GM12865 (cell line): Measurements from ENCODE around the gene SPACA6.

Experiments
- DNase-seq: peaks from one replicate; pipeline ENCODE4 v3.0.0; 2010; ENCODE audit warnings: low read depth
- H3K4me3 ChIP-seq: 2 replicates; pipeline ENCODE4 v1.5.1; 2011; ENCODE audit warnings: mild to moderate bottlenecking, low read depth, low read length, control low read depth
- TF ChIP-seq, protein P1 (sequence below): IDR thresholded peaks from 2 replicates; pipeline ENCODE4 v1.5.1; 2011; ENCODE audit warnings: low read length, control low read depth, low read depth, inconsistent platforms; ENCODE audit not compliant: insufficient read depth; ENCODE audit errors: missing control alignments

Gene SPACA6

DNA sequence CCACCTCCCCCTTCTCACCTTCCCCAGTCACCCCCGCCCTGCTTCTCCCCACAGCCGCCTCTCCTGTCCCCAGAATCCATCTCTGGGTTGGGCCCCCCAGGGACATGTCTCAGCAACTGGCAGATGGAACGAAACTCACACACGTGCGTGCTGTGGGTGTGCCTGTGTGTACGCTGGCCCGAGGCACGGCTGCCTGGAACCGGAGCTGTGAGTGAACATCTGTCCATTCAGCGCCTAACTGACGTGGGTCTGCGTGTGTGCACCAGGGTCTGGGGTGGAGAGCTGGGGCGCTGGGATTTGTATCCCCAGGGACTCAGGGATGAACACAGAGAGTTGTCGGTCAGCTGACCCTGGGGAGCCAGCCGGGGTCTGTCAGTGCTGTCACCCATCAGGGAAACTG is 31.4 kb downstream of the SPACA6 start:
- TF ChIP-seq, protein P1, sequence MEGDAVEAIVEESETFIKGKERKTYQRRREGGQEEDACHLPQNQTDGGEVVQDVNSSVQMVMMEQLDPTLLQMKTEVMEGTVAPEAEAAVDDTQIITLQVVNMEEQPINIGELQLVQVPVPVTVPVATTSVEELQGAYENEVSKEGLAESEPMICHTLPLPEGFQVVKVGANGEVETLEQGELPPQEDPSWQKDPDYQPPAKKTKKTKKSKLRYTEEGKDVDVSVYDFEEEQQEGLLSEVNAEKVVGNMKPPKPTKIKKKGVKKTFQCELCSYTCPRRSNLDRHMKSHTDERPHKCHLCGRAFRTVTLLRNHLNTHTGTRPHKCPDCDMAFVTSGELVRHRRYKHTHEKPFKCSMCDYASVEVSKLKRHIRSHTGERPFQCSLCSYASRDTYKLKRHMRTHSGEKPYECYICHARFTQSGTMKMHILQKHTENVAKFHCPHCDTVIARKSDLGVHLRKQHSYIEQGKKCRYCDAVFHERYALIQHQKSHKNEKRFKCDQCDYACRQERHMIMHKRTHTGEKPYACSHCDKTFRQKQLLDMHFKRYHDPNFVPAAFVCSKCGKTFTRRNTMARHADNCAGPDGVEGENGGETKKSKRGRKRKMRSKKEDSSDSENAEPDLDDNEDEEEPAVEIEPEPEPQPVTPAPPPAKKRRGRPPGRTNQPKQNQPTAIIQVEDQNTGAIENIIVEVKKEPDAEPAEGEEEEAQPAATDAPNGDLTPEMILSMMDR, result no peak
- H3K4me3 ChIP-seq, result no peak overlapping the region
- no peak for DNase-seq

DNA sequence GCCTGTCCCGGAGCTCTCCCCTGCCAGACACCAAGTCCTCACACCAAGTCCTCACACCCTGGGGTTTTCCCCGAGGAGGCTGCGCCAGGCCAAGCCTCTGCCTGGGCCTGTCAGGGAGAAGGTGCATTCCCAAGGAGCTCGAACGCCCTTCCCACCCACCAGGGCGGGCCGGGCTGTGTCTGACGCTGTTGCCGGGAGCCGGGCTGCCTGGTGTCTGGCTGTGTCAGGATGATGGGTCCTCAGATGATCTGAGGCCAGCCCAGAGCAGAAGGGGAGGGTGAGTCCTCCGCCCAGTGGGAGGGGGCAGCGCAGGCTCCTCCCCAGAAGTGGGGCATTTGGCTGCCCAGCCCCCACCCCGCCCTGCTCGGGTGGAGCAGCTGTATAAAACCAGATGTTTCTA is 32.9 kb downstream of the SPACA6 start:
- DNase-seq, result no peak
- no peak overlapping the region for H3K4me3 ChIP-seq
- TF ChIP-seq, protein P1, result no peak

DNA sequence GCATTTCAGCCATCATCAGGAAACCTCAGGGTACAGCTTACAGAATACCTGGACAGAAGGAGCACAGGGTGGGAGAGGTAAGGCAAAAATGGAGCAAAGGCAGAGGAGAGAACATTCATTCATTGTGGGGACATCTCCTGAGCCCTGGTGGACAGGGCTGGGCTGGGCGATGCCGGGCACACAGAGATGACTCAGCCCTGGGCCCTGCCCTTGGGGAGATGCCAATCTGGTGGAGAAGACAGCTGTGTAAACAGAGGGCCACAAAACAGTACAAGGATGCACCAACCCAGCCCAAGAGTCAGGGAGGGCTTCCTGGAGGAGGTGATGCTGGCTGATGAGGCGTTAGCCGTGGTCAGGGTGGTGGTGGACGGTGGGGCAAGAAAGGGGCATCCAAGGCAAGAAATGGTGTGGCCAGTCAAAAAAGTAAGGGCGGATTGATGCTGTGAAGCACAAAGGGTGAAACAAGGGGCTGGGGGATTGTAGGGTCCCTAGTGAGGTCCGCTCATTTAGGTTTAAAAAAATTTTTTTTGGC is 34.3 kb downstream of the SPACA6 start:
- TF ChIP-seq, protein P1, result no peak
- DNase-seq, result no peak
- no peak overlapping the region for H3K4me3 ChIP-seq

DNA sequence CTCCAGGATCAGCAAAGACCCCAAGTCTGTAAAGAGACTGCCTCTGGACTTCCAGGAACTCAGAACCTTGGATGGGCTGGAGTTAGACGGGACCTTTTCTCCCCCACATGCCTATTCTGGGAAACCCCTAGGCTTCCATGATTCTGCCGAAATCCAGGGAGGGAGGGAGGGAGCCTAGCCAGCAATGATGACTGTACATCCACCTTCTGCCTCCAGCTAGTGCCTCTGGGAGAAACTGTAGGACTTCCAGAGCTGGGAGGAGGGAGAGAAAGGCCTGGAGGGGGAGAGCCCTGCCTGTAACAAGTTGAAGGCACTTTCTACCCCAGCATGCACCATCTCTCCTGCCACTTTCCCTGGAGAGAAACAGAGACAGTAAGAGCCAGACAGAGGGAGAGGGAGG is 36.7 kb downstream of the SPACA6 start:
- TF ChIP-seq, protein P1, result no peak
- no peak overlapping the region for H3K4me3 ChIP-seq

DNA sequence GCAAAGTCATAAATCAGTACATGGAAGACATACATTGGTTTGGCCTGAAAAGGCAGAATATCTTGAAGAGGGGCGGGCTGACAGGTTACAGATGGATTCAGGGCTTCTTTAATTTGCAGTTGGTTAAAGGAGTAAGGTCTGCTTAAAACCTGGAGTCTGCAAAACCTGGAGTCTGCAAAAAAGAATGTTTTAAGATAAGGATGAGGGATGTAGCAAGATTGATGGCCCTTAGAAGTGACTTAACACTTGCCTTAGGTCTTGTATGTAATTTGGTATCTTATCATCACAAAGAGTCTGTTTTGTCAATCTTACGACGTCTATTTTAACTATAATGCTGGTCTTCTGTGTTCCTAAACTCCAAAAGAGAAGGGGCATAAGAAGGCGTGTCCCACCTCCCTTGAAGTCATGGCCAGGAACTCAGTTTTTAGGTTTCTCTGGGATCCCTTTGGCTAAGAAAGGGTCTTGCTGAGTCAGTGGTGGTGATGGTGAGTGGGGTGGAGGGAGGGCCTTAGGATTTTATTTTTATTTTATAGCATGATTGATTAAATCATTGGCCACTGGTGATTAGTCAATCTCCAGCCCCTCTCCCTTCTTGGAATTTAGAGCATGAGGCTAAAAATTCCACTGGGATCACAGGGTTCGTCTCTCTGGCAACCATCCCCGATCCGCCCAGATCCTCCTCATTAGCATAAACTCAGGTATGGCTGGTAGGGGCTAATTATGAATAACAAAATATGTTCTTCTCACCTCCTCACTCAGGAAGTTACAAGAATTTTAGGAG is 40.8 kb downstream of the SPACA6 start:
- TF ChIP-seq, protein P1, result no peak
- H3K4me3 ChIP-seq, result no peak overlapping the region
- no peak for DNase-seq

More for the DNA sequence above, 36.7 kb downstream of the SPACA6 start:
- DNase-seq, result no peak

DNA sequence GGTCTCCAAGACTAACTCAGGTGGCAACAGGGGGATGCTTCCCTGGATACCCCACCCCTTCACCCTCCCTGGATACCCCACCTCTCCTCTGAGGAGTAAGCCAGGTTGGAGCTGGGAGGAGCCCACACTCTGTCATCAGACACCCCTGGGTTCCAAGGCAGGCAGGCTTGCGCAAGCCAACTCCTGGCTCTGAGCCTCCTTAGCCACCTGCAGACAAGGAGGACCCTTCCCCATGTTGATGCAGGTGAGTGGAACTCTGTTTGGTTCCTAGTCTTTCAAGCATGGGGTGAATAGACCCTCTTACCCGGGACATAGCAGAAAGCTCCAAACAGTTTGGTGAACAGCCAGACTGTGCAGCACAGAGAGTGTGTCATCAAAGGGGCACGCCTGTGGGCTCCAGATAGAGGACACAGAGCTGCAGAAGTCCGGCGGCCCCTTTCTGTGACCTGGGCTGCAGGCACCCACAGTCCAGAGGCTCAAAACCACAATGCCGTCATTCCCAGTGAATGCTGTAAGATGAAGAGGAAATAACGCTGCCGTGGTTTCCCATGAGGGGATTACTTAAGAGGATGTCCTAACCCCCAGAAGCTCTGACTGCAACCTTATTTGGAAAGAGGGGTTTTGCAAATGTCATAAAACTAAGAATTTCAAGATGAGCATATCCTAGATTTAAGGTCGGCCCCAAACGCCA is 42.8 kb downstream of the SPACA6 start:
- no peak overlapping the region for H3K4me3 ChIP-seq
- TF ChIP-seq, protein P1, result no peak
- no peak for DNase-seq
